Trophoblast cell (in vitro differentiated cells and primary cell): Measurements from ENCODE around the gene HPCAL4.

Experiments used
- DNase-seq, 2 donors: peaks; one replicate each; pipeline ENCODE4 v3.0.0-alpha.2; 2016
- H2AFZ ChIP-seq: 2 replicates; pipeline ENCODE4 v1.6.1; 2013; ENCODE audit warnings: low read length, moderate library complexity, mild to moderate bottlenecking; ENCODE audit not compliant: insufficient read depth, poor library complexity
- H2AK5ac ChIP-seq: 2 replicates; pipeline ENCODE4 v1.6.1; 2013; ENCODE audit warnings: mild to moderate bottlenecking, low read length
- H2BK120ac ChIP-seq: 2 replicates; pipeline ENCODE4 v1.6.1; 2013; ENCODE audit warnings: low read length, mild to moderate bottlenecking, moderate library complexity; ENCODE audit not compliant: insufficient read depth, poor library complexity
- H2BK12ac ChIP-seq: 2 replicates; pipeline ENCODE4 v1.6.1; 2013; ENCODE audit warnings: mild to moderate bottlenecking, low read length, moderate library complexity
- H2BK5ac ChIP-seq: 2 replicates; pipeline ENCODE4 v1.6.1; 2013; ENCODE audit warnings: low read length, low read depth, moderate library complexity, mild to moderate bottlenecking; ENCODE audit not compliant: poor library complexity
- H3K14ac ChIP-seq: 2 replicates; pipeline ENCODE4 v1.6.1; 2013; ENCODE audit warnings: mild to moderate bottlenecking, low read length
- H3K18ac ChIP-seq: 2 replicates; pipeline ENCODE4 v1.6.1; 2013; ENCODE audit warnings: mild to moderate bottlenecking, low read length
- H3K23ac ChIP-seq: 2 replicates; pipeline ENCODE4 v1.6.1; 2013; ENCODE audit warnings: low read length
- H3K27ac ChIP-seq: 2 replicates; pipeline ENCODE4 v1.5.1; 2013; ENCODE audit warnings: low read depth, mild to moderate bottlenecking, inconsistent platforms, low read length, moderate library complexity
- H3K27me3 ChIP-seq: 2 replicates; pipeline ENCODE4 v1.6.1; 2013; ENCODE audit warnings: inconsistent platforms, mild to moderate bottlenecking, low read length, moderate library complexity; ENCODE audit not compliant: insufficient read depth
- H3K36me3 ChIP-seq, 2 experiments: 1 replicate in 1 of 2; 2 replicates in 1 of 2; pipeline ENCODE4 v1.6.1; 2013; ENCODE audit warnings: low read length in 2 of 2, mild to moderate bottlenecking in 2 of 2, moderate library complexity in 1 of 2; ENCODE audit not compliant: insufficient read depth in 2 of 2, control insufficient read depth in 1 of 2
- H3K4ac ChIP-seq: 2 replicates; pipeline ENCODE4 v1.6.1; 2013; ENCODE audit warnings: low read depth, mild to moderate bottlenecking, low read length, moderate library complexity
- H3K4me1 ChIP-seq, 2 experiments: 1 replicate in 1 of 2; 2 replicates in 1 of 2; pipeline ENCODE4 v1.6.1; 2013; ENCODE audit warnings: low read length in 2 of 2, mild to moderate bottlenecking in 2 of 2, moderate library complexity in 1 of 2; ENCODE audit not compliant: insufficient read depth in 2 of 2, control insufficient read depth in 1 of 2
- H3K4me2 ChIP-seq: 2 replicates; pipeline ENCODE4 v1.6.1; 2013; ENCODE audit warnings: inconsistent platforms, mild to moderate bottlenecking, low read length, moderate library complexity
- H3K4me3 ChIP-seq: 2 replicates; pipeline ENCODE4 v1.5.1; 2013; ENCODE audit warnings: mild to moderate bottlenecking, low read depth, low read length, inconsistent platforms
- H3K79me1 ChIP-seq: one replicate; pipeline ENCODE4 v1.6.1; 2013; ENCODE audit warnings: low read length
- H3K79me2 ChIP-seq: 2 replicates; pipeline ENCODE4 v1.6.1; 2013; ENCODE audit warnings: low read length, mild to moderate bottlenecking; ENCODE audit not compliant: control insufficient read depth, insufficient read depth, poor library complexity
- H3K9ac ChIP-seq: 2 replicates; pipeline ENCODE4 v1.6.1; 2013; ENCODE audit warnings: mild to moderate bottlenecking, low read length
- H3K9me3 ChIP-seq: 2 replicates; pipeline ENCODE4 v1.6.1; 2013; ENCODE audit warnings: low read depth, mild to moderate bottlenecking, control low read depth, inconsistent platforms, low read length; ENCODE audit not compliant: insufficient read depth
- H4K12ac ChIP-seq: 2 replicates; pipeline ENCODE4 v1.6.1; 2013; ENCODE audit warnings: low read depth, mild to moderate bottlenecking, low read length, moderate library complexity
- H4K8ac ChIP-seq: 2 replicates; pipeline ENCODE4 v1.6.1; 2013; ENCODE audit warnings: low read depth, mild to moderate bottlenecking, low read length, moderate library complexity
- H4K91ac ChIP-seq: one replicate; pipeline ENCODE4 v1.6.1; 2013; ENCODE audit warnings: low read depth, mild to moderate bottlenecking, low read length, moderate library complexity
- WGBS: extraction: QIAGEN DNeasy Blood & Tissue Kit; methylation state at CpG from one replicate; pipeline ENCODE4 v1.1.7; 2013; ENCODE audit warnings: missing lambda C conversion rate; ENCODE audit not compliant: insufficient read length, insufficient coverage; ENCODE audit errors: extremely low coverage; 5-methylcytosine and 5-hydroxymethylcytosine counted together

The HPCAL4 gene

GRCh38 chr1:39721664-39722063 lies 30.4 kb upstream of the HPCAL4 start:
- Histone ChIP-seq H4K12ac (no peak overlapping the region), H3K4me1 (no peaks in the 10 kb centered on the region), H3K27me3 (peaks cover 8% of the 10 kb centered on the region), H3K79me1 (no peaks in the 10 kb centered on the region), H3K4ac (no peak overlapping the region), H2AK5ac (no peak overlapping the region), H3K27ac (no peak overlapping the region), H2BK12ac (no peak overlapping the region), H3K4me3 (no peak overlapping the region), H3K9ac (no peak overlapping the region), H3K18ac (no peak overlapping the region), H2AFZ (no peak overlapping the region), H3K14ac (no peak overlapping the region), H4K91ac (no peak overlapping the region), H3K79me2 (no peaks in the 10 kb centered on the region), H3K23ac (no peak overlapping the region), H2BK120ac (no peak overlapping the region), H3K36me3 (no peaks in the 10 kb centered on the region), H2BK5ac (no peak overlapping the region), H4K8ac (no peak overlapping the region), H3K9me3 (no peaks in the 10 kb centered on the region), H3K4me2 (no peak overlapping the region)
- no peak for DNase-seq

DNA sequence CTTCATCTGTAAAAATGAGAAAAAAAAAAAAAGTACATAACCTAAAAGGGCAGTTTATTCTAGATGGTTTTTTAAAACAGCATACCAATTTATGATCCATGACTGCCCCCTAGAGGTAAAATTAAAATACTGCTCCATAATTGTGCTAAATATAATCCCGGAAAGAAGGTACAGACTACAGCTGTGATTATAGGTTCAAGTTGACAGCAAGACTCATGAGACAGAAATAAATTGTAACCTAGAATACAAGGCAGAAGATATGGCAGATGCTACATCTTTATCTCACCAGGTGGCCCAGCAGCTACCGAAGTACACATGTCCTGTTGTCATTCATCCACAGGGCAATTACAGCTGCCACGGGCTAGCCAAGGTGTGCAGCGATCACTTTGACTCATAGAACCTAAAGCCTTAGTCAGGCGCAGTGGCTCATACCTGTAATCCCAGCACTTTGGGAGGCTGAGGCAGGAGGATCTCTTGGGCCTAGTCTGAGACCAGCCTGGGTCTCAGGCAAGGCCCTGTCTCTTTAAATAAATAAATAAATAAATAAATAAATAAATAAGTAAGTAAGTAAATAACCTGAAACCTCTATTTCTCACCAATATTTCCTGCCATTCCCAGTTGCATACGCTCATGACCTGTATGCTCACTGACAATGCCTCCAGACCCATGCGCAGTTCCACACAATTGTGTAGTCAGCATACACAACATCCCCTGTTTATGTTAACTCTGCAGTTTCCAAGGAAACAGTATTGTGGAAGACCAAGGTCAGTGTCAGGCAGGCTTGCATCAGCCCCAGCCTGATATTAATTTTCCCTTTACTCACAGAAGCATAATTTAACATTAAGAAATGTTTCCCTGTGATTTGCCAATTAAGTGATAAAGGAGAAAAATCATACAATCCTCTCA lies 29.1 kb upstream of the HPCAL4 start:
- no peak overlapping the region for H4K12ac ChIP-seq
- no peak overlapping the region for H2AK5ac ChIP-seq
- no peak overlapping the region for H3K14ac ChIP-seq
- no peak overlapping the region for H3K4me2 ChIP-seq
- no peak overlapping the region for H3K23ac ChIP-seq
- peaks cover 8% of the 10 kb centered on the region for H3K27me3 ChIP-seq
- H3K79me2 ChIP-seq: no peaks in the 10 kb centered on the region
- no peak overlapping the region for H3K4me3 ChIP-seq
- no peak overlapping the region for H2BK120ac ChIP-seq
- no peaks in the 10 kb centered on the region for H3K4me1 ChIP-seq
- no peak overlapping the region for H3K4ac ChIP-seq
- H3K36me3 ChIP-seq: no peaks in the 10 kb centered on the region
- no peak overlapping the region for H3K9ac ChIP-seq
- H4K8ac ChIP-seq: no peak overlapping the region
- no peak overlapping the region for H2AFZ ChIP-seq
- no peak overlapping the region for H2BK12ac ChIP-seq
- no peak overlapping the region for H3K27ac ChIP-seq
- H3K79me1 ChIP-seq: no peaks in the 10 kb centered on the region
- H2BK5ac ChIP-seq: no peak overlapping the region
- WGBS: no CpG with 5 or more reads among the region's 7 CpGs
- H4K91ac ChIP-seq: no peak overlapping the region
- no peaks in the 10 kb centered on the region for H3K9me3 ChIP-seq
- DNase-seq: peak; percentile 8 to 89
- H3K18ac ChIP-seq: no peak overlapping the region

DNA sequence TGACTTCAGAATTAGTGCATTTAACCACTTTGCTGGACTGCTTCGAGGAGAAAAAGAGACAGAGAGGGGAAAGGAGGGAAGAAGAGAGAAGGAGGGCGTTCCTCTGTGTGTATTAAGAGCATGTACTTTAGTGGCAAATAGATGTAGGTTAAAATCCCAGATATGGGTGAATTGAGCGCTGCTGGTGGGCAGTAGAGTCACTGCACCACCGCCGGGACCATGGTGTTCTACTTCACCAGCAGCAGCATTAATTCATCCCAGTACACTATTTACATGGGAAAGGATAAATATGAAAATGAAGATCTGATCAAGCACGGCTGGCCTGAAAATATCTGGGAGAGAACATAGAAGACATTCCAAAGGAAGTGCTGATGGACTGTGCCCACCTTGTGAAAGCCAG lies 26.6 kb upstream of the HPCAL4 start:
- no peaks in the 10 kb centered on the region for H3K36me3 ChIP-seq

DNA sequence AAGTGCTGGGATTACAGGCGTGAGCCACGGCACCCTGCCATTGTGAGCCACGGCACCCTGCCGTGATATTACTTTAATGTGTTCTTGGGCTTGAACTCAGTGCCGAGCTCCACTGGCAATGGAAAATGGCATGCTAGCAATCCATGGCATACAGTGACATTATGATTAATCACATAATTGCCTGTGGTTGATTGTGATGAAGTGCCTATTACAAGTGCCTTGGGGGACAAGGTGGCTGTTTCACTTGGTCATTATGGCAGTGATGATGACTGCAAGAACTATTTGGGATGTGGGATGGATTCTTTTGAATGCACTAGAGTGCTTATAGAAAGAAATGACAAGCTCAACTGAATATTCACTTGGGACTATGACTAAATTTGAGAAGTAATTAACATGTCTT lies 22.3 kb upstream of the HPCAL4 start:
- WGBS: no CpG with 5 or more reads among the region's 5 CpGs
- Histone ChIP-seq H2BK120ac (no peak overlapping the region), H2BK5ac (no peak overlapping the region), H4K12ac (no peak overlapping the region), H3K79me2 (no peaks in the 10 kb centered on the region), H3K9ac (no peak overlapping the region), H3K27me3 (peaks cover 10% of the 10 kb centered on the region), H2AK5ac (no peak overlapping the region), H3K79me1 (no peaks in the 10 kb centered on the region), H3K4me1 (peaks cover 0 to 5% of the 10 kb centered on the region in 2 experiments), H3K4me2 (no peak overlapping the region), H3K36me3 (no peaks in the 10 kb centered on the region), H4K91ac (no peak overlapping the region), H3K9me3 (no peaks in the 10 kb centered on the region), H2AFZ (no peak overlapping the region), H4K8ac (no peak overlapping the region), H3K23ac (no peak overlapping the region), H3K4ac (no peak overlapping the region), H2BK12ac (no peak overlapping the region), H3K4me3 (no peak overlapping the region), H3K18ac (no peak overlapping the region), H3K14ac (no peak overlapping the region), H3K27ac (no peak overlapping the region)
- no peak for DNase-seq

More for the DNA sequence above, 26.6 kb upstream of the HPCAL4 start:
- peaks cover 13% of the 10 kb centered on the region for H3K27me3 ChIP-seq
- H3K9ac ChIP-seq: no peak overlapping the region
- no peak overlapping the region for H2AK5ac ChIP-seq
- no peak overlapping the region for H4K91ac ChIP-seq
- no CpG with 5 or more reads among the region's 6 CpGs for WGBS
- no peak overlapping the region for H3K18ac ChIP-seq
- H3K14ac ChIP-seq: no peak overlapping the region
- H4K12ac ChIP-seq: no peak overlapping the region
- no peak overlapping the region for H4K8ac ChIP-seq
- no peaks in the 10 kb centered on the region for H3K79me1 ChIP-seq
- no peak for DNase-seq
- H2BK120ac ChIP-seq: no peak overlapping the region
- H3K23ac ChIP-seq: no peak overlapping the region
- H2AFZ ChIP-seq: no peak overlapping the region
- no peaks in the 10 kb centered on the region for H3K79me2 ChIP-seq
- H3K4me1 ChIP-seq: no peaks in the 10 kb centered on the region
- no peak overlapping the region for H3K4me2 ChIP-seq
- no peaks in the 10 kb centered on the region for H3K9me3 ChIP-seq
- H3K4me3 ChIP-seq: no peak overlapping the region
- H3K27ac ChIP-seq: no peak overlapping the region
- H2BK12ac ChIP-seq: no peak overlapping the region
- H3K4ac ChIP-seq: no peak overlapping the region
- H2BK5ac ChIP-seq: no peak overlapping the region
